GM12875 (cell line): ENCODE results near the gene RNF220.
A peak's percentile ranks its signal among the peaks of the same experiment; 100 is the strongest.

Experiments used
- H3K4me3 ChIP-seq: one replicate; pipeline ENCODE4 v1.5.1; 2011; ENCODE audit warnings: low read depth, low read length, control low read depth
- TF ChIP-seq, protein P1 (sequence below): IDR thresholded peaks from 2 replicates; pipeline ENCODE4 v1.5.1; 2011; ENCODE audit warnings: low read depth, mild to moderate bottlenecking, control low read depth, inconsistent platforms, low read length, moderate library complexity, borderline replicate concordance; ENCODE audit not compliant: insufficient read depth

The RNF220 gene

DNA sequence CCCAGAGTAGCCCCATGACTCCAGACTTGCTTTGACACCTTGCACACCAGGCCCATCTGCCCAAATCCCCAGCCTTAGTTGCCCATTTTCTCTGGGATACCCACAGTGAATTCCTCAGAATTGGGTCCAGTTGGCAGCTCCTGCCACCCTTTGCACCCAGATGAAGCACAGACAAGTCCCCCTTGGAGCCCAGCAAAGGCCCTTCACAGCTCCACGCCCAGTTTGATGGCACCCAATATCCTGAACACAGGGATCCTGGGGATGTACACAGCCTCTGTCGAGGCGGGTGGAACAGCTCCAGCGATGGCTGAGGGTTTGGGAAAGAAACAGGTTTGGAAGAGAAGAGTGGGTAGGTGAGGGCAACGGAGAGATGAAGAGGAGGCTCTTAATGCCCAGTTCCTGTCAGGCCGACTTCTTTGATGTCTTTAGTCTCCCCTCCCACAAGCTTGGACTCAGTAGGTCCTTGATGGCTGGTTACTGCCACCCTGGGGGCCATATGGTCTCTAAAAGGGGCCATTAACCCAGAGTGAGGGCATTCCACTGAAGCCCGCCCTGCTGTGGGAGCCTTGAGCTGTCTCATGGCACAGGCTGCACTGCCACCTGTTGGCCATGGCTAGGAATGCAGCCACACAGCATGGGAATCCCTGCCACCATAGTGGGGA is 247.5 kb downstream of the RNF220 start:
- TF ChIP-seq, protein P1, sequence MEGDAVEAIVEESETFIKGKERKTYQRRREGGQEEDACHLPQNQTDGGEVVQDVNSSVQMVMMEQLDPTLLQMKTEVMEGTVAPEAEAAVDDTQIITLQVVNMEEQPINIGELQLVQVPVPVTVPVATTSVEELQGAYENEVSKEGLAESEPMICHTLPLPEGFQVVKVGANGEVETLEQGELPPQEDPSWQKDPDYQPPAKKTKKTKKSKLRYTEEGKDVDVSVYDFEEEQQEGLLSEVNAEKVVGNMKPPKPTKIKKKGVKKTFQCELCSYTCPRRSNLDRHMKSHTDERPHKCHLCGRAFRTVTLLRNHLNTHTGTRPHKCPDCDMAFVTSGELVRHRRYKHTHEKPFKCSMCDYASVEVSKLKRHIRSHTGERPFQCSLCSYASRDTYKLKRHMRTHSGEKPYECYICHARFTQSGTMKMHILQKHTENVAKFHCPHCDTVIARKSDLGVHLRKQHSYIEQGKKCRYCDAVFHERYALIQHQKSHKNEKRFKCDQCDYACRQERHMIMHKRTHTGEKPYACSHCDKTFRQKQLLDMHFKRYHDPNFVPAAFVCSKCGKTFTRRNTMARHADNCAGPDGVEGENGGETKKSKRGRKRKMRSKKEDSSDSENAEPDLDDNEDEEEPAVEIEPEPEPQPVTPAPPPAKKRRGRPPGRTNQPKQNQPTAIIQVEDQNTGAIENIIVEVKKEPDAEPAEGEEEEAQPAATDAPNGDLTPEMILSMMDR = peak; percentile 99
- H3K4me3 ChIP-seq = no peak overlapping the region

DNA sequence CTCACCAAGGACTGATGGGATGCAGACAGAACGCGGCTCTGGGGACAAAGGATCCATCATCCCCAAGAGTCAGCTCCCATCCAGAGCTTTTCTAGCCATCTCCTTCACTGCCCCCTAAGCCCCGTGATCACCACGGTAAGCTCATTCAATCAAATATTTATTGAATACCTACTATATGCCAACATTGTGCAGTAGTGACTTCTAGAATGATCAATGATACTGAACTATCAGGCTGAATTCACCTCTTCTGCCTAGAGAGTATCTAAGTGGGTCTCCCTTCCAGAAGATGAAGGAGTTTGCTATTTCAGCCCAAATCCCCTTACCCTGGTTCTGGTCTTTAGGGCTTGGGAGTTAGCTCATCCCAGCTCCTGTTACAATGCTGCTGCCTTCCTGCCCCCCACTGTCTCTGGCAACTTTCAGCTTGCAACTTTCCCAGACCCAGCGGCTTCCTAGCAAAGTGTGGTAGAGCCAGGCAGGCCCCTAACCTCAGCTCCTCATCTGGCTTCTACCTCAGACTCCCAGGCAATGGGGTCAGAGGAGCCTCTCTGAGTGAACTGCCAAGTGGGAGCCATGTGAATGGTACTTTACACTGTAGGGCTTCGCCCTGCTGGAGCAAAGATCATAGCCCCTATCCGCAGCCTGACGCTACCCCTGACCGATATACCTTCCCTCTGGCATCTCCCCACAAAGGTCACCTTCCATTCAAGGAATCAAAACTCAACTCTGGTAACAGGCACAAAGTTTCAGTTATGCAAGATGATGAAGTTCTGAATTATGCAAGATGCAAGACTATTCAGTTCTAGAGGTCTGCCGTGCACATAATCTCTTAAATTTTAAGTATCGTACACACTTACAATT is 248.3 kb downstream of the RNF220 start:
- H3K4me3 ChIP-seq = no peak overlapping the region
- TF ChIP-seq, protein P1 = no peak

DNA sequence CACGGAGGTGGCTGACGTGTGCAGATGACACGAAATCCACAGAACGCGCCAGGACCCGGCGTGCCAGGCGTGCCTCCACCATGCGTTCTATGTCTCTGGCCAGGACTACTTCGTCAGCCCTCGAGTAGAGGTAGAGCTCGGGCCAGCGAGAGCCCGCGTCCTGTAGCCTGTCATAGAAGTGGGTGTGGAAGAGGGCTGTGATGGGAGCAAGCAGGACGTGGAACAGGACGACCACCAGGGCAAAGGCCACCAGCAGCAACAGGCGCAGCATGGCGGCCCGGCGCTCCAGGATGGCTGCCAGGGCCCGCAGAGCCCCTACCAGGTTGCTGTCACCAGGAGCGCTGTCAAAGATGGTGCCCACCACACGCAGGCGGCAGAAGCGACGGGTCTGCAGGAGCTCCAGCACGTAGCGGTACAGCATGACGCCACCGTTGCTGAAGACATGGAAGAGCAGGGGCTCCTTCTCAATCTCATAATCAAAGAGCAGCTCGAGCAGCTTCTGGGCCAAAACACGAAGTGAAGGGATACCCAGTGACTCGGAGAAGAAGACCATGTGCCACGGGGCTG is 249.6 kb downstream of the RNF220 start:
- TF ChIP-seq, protein P1 = no peak
- H3K4me3 ChIP-seq = no peak overlapping the region

DNA sequence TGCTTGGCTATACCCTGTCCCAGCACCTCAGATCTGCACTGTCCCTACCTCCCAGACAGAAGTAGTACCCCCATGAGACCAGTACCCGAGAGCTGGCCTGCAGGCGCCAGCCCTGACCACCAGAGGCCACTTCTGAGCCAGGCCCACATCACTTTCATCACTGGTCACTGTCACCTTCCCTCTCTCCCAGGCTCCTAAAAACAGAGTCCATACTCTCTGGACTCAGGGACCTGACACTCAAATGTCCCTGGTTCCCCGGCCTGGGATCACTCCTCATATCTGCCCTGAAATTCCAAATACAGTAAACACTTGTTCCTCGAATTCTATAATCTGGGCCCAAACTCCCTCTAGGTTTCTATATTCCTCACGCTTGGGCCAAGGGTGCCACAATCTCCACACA is 250.6 kb downstream of the RNF220 start:
- TF ChIP-seq, protein P1 = peak; percentile 89
- H3K4me3 ChIP-seq = no peak overlapping the region

DNA sequence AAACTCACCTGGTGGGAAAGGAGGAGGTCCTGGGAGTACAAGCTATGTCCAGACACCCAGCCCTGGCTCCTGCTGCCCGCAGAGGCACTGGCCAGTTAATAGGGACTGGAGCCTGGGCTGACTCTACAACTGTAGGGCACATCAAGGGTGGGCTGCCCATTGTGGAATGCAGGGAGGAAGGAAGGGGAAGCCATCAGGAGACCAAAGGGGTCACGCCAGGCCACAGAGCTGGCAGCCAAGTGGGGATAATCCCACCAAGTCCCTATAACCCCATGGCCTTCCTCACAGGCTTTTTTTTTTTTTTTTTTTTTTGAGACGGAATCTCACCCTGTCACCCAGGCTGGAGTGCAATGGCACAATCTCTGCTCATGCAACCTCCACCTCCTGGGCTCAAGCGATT is 254.5 kb downstream of the RNF220 start:
- H3K4me3 ChIP-seq = no peak overlapping the region
- TF ChIP-seq, protein P1 = no peak

DNA sequence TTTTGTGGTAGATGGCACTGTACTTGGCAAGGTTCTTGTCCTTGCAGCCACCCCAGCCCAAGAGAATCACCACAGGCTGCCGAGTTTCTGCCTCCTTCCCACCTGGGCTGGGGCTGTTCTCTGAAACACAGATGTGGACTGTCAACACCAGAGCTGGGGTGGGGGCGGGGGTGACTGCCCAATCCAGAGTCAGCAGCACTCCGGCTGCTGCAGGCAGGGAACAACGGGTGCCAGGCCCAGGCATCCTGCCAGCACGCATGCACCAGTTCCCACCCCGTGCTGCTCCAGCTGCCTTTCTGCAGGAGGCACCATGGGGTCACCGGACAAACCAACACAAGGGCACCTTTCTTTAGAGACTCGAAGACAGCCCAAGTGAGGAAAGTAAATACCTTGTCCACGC is 255.1 kb downstream of the RNF220 start:
- H3K4me3 ChIP-seq = no peak overlapping the region
- TF ChIP-seq, protein P1 = no peak
